Adrenal gland (tissue), 5 donors: ENCODE measurements around the gene ASTN2.

ENCODE experiments used
- POLR2A ChIP-seq, 2 donors: fragments of 450-650 bp; IDR thresholded peaks; one replicate each; pipeline ENCODE4 v1.6.1; 2017; ENCODE audit warnings: antibody characterized with exemption in 2 of 2, mild to moderate bottlenecking in 2 of 2, moderate library complexity in 1 of 2
- TF ChIP-seq, protein P1 (sequence below), 6 experiments: fragments of 450-650 bp in 4 of 6; fragments of 200-600 bp in 2 of 6; sonication (generic) in 1 of 6; IDR thresholded peaks; 1 replicate in 5 of 6; 2 replicates in 1 of 6; pipeline versions ENCODE4 v1.5.1 to v1.8.0; 2016 to 2021; ENCODE audit warnings: antibody characterized with exemption in 6 of 6, mild to moderate bottlenecking in 2 of 6, moderate library complexity in 1 of 6
- donor health status: DM: no; HTN: no; CAD: no.

DNA sequence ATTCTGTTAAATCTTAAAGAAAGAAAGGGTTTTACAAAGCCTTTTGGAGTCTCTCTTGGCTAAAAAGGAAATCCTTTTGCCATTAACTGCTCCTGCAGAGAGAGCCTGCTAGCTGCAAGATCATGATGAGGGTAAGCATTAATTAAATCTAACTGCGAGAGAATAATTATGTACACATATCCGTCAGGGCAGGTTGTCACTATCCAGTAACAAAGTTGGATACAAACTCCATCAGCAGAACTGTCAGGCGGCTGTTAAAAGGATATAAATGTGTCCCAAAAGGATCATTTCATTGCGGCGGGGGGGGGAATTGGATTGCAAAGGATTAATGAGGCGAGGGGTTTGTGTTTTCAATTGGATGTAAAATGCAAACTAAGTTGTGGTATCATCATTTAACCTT is 289.3 kb downstream of the ASTN2 start:
- no peak for TF ChIP-seq POLR2A (IDR thresholded peaks at IDR 0.05)
- TF ChIP-seq, protein P1, sequence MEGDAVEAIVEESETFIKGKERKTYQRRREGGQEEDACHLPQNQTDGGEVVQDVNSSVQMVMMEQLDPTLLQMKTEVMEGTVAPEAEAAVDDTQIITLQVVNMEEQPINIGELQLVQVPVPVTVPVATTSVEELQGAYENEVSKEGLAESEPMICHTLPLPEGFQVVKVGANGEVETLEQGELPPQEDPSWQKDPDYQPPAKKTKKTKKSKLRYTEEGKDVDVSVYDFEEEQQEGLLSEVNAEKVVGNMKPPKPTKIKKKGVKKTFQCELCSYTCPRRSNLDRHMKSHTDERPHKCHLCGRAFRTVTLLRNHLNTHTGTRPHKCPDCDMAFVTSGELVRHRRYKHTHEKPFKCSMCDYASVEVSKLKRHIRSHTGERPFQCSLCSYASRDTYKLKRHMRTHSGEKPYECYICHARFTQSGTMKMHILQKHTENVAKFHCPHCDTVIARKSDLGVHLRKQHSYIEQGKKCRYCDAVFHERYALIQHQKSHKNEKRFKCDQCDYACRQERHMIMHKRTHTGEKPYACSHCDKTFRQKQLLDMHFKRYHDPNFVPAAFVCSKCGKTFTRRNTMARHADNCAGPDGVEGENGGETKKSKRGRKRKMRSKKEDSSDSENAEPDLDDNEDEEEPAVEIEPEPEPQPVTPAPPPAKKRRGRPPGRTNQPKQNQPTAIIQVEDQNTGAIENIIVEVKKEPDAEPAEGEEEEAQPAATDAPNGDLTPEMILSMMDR (IDR thresholded peaks at IDR 0.05), result no peak
